Memory B cell (primary cell): ENCODE measurements around the gene SCN1A.

Source experiments
- ATAC-seq: fragments of 150-1000 bp; cut with Tn5 transposase; 2 replicates; pipeline ENCODE4 v1.10.0; 2021; ENCODE audit warnings: low read depth, mild to moderate bottlenecking, moderate library complexity
- DNase-seq, 2 donors: peaks; one replicate each; pipeline ENCODE4 v3.0.0; 2022; ENCODE audit warnings: low spot score in 2 of 2
- H3K27ac Mint-ChIP-seq: one replicate; pipeline ENCODE4 v1.8.0; 2022; ENCODE audit warnings: mild to moderate bottlenecking, moderate library complexity, mixed read lengths
- H3K27me3 Mint-ChIP-seq: one replicate; pipeline ENCODE4 v1.8.0; 2022; ENCODE audit warnings: mixed read lengths
- H3K36me3 Mint-ChIP-seq: one replicate; pipeline ENCODE4 v1.8.0; 2022; ENCODE audit warnings: mild to moderate bottlenecking, mixed read lengths
- H3K4me1 Mint-ChIP-seq: one replicate; pipeline ENCODE4 v1.8.0; 2022; ENCODE audit warnings: mixed read lengths
- H3K4me3 Mint-ChIP-seq: one replicate; pipeline ENCODE4 v1.8.0; 2022; ENCODE audit warnings: mild to moderate bottlenecking, moderate library complexity, mixed read lengths
- H3K9me3 Mint-ChIP-seq: one replicate; pipeline ENCODE4 v1.8.0; 2022; ENCODE audit warnings: mixed read lengths

The SCN1A gene

GRCh38 chr2:165958313-165958960 lies 169.4 kb downstream of the SCN1A start:
- ATAC-seq (no peak), DNase-seq (no peak)
- H3K9me3 Mint-ChIP-seq, result no peaks in the 10 kb centered on the region
- H3K4me1 Mint-ChIP-seq, result peaks cover 7% of the 10 kb centered on the region
- no peaks in the 10 kb centered on the region for H3K27me3 Mint-ChIP-seq
- H3K36me3 Mint-ChIP-seq, result no peaks in the 10 kb centered on the region
- H3K4me3 Mint-ChIP-seq, result no peak overlapping the region
- no peak overlapping the region for H3K27ac Mint-ChIP-seq

DNA sequence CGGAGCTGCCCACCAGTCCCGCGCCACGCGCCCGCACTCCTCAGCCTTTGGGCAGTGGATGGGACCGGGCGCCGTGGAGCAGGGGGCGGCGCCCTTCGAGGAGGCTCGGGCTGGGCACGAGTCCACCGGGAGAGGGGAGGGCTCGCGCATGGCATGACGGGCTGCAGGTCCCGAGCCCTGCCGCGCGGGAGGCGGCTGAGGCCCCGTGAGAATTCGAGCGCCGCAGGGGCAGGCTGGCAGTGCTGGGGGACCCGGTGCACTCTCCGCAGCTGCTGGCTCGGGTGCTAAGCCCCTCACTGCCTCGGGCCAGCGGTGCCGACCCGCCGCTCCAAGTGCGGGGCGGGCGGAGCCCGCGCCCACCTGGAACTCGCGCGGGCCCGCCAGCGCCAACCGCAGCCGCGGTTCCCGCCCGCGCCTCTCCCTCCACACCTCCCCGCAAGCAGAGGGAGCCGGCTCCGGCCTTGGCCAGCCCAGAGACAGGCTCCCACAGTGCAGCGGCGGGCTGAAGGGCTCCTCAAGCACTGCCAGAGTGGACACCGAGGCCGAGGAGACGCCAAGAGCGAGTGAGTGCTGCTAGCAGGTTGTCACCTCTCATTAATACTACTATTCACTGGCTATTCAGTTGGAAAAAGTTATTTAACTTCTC lies 170.7 kb downstream of the SCN1A start:
- no peak overlapping the region for H3K27ac Mint-ChIP-seq
- no peaks in the 10 kb centered on the region for H3K9me3 Mint-ChIP-seq
- H3K36me3 Mint-ChIP-seq, result no peaks in the 10 kb centered on the region
- no peak for ATAC-seq
- H3K4me3 Mint-ChIP-seq, result no peak overlapping the region
- H3K4me1 Mint-ChIP-seq, result peaks cover 7% of the 10 kb centered on the region
- no peaks in the 10 kb centered on the region for H3K27me3 Mint-ChIP-seq
- DNase-seq, result no peak

DNA sequence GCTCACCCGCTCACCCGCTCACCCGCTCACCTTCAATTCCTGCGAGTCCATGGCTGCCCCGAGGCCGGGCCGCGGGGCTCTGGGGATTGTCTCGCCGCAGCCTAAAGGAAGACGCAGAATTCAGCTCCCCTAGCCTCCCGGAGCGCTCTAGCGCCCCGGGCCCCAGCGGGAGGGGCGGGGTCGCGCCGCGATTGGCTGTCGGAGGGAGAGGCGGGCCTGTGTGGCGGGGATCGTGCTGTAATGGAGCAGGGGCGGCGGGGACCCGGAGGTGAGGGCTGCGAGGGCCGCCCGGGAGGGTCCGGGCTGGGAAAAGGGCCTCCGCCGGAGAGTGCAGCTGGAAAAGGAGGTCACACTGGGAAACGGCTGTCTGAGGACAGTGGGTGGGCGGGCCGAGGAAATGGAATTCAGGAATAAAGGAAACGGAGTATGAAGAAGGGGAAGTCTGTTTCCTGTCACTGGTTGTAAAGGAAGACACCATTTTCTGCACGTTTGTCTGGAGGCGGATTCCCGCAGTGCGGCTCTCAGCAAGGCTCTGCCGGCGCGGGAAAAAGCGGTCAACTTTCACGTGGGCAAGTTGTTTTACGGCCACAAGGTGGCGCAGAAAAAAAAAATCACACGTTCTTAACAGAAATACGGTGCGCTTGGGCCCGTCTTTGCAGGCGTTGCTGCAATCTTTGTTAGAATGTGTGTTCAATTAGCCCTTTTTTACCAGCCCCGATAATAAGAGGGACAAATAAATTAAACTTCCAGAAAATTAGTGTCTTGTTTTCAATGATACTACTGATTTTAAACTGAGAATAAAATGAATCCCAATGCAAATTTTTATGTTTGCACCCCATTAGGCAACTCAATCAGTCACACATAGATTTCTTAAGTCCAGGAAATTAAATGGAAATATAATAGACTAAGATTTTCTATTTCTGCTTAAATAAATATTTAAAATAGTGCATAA lies 173.9 kb downstream of the SCN1A start, which contains the start of gene TTC21B:
Gene TTC21B (minus strand): TSS at position 122 of the 952 bp plus-strand sequence. CDS start 71 bp downstream, at position 51.
- peaks cover 7% of the 10 kb centered on the region for H3K4me1 Mint-ChIP-seq
- H3K4me3 Mint-ChIP-seq, result peak within 1 kb of the TSS; percentile 14

GRCh38 chr2:165953306-165953654 lies 174.5 kb downstream of the SCN1A start:
- H3K9me3 Mint-ChIP-seq, result no peaks in the 10 kb centered on the region
- H3K4me3 Mint-ChIP-seq, result no peak overlapping the region
- peaks cover 7% of the 10 kb centered on the region for H3K4me1 Mint-ChIP-seq
- no peaks in the 10 kb centered on the region for H3K36me3 Mint-ChIP-seq
- ATAC-seq, result peak; percentile 42
- no peaks in the 10 kb centered on the region for H3K27me3 Mint-ChIP-seq
- no peak for DNase-seq
- no peak overlapping the region for H3K27ac Mint-ChIP-seq

More for the DNA sequence above, 173.9 kb downstream of the SCN1A start, which contains the start of gene TTC21B:
- no peaks in the 10 kb centered on the region for H3K27me3 Mint-ChIP-seq
- H3K9me3 Mint-ChIP-seq, result no peaks in the 10 kb centered on the region
- ATAC-seq, result peak; percentile 90
- DNase-seq, result peak; percentile 88 to 89
- no peaks in the 10 kb centered on the region for H3K36me3 Mint-ChIP-seq
- H3K27ac Mint-ChIP-seq, result no peak within 1 kb of the TSS

- H3K27me3 Mint-ChIP-seq, result no peaks in the 10 kb centered on the region
- H3K27ac Mint-ChIP-seq, result no peak overlapping the region
- no peaks in the 10 kb centered on the region for H3K9me3 Mint-ChIP-seq
- H3K4me1 Mint-ChIP-seq, result peaks cover 7% of the 10 kb centered on the region
- H3K36me3 Mint-ChIP-seq, result peaks cover 3% of the 10 kb centered on the region
- H3K4me3 Mint-ChIP-seq, result no peak overlapping the region
- ATAC-seq (no peak), DNase-seq (peak in 1 of 2 donors; percentile 9)
These were observed 175.0 kb downstream of the SCN1A start for GRCh38 chr2:165952741-165953211.

GRCh38 chr2:165952085-165952484 lies 175.7 kb downstream of the SCN1A start:
- H3K36me3 Mint-ChIP-seq, result peaks cover 3% of the 10 kb centered on the region
- DNase-seq (no peak), ATAC-seq (no peak)
- H3K9me3 Mint-ChIP-seq, result no peaks in the 10 kb centered on the region
- H3K27ac Mint-ChIP-seq, result no peak overlapping the region
- peaks cover 7% of the 10 kb centered on the region for H3K4me1 Mint-ChIP-seq
- H3K27me3 Mint-ChIP-seq, result no peaks in the 10 kb centered on the region
- H3K4me3 Mint-ChIP-seq, result no peak overlapping the region

DNA sequence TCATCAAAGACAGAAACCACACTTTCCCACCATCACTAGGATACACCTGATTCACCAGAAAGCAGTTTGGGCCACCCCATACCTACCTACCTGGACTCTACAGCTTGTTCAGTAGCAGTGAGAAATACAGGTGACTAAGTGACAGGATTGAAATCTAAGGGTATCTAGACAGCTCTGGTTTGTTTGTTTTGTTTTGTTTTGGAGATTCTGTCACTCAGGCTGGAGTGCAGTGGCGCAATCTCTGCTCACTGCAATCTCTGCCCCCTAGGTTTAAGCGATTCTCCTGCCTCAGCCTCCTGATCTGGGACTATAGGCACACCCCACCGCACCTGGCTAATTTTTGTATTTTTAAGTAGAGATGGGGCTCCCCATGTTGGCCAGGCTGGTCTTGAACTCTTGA lies 177.4 kb downstream of the SCN1A start:
- peaks cover 2% of the 10 kb centered on the region for H3K4me1 Mint-ChIP-seq
- peaks cover 4% of the 10 kb centered on the region for H3K36me3 Mint-ChIP-seq
- H3K9me3 Mint-ChIP-seq, result no peaks in the 10 kb centered on the region
- no peak overlapping the region for H3K4me3 Mint-ChIP-seq
- DNase-seq, result no peak
- H3K27me3 Mint-ChIP-seq, result no peaks in the 10 kb centered on the region
- no peak overlapping the region for H3K27ac Mint-ChIP-seq
- no peak for ATAC-seq

GRCh38 chr2:165941827-165942226 lies 186.0 kb downstream of the SCN1A start:
- H3K4me3 Mint-ChIP-seq, result no peak overlapping the region
- no peaks in the 10 kb centered on the region for H3K27me3 Mint-ChIP-seq
- H3K9me3 Mint-ChIP-seq, result no peaks in the 10 kb centered on the region
- ATAC-seq (no peak), DNase-seq (no peak)
- no peak overlapping the region for H3K27ac Mint-ChIP-seq
- H3K4me1 Mint-ChIP-seq, result peaks cover 8% of the 10 kb centered on the region
- peaks cover 39% of the 10 kb centered on the region for H3K36me3 Mint-ChIP-seq

GRCh38 chr2:165938237-165938636 lies 189.6 kb downstream of the SCN1A start:
- H3K4me1 Mint-ChIP-seq, result peaks cover 8% of the 10 kb centered on the region
- H3K9me3 Mint-ChIP-seq, result no peaks in the 10 kb centered on the region
- DNase-seq (no peak), ATAC-seq (no peak)
- H3K4me3 Mint-ChIP-seq, result no peak overlapping the region
- peaks cover 42% of the 10 kb centered on the region for H3K36me3 Mint-ChIP-seq
- H3K27me3 Mint-ChIP-seq, result no peaks in the 10 kb centered on the region
- H3K27ac Mint-ChIP-seq, result peak overlapping the region; percentile 48
